Chondrocyte (in vitro differentiated cells): ENCODE data around the gene VEGFB. TPM values are rescaled to one million over a fixed set of nuclear protein-coding genes. Genes with fewer than 3 reads are reported as not detected.

Experiments
- DNase-seq: peaks from one replicate; pipeline ENCODE4 v3.0.0; 2021; ENCODE audit warnings: mixed read lengths, low spot score
- H3K27ac Mint-ChIP-seq: one replicate; pipeline ENCODE4 v1.8.0; 2021; ENCODE audit warnings: mild to moderate bottlenecking, moderate library complexity, mixed read lengths; ENCODE audit not compliant: unreplicated experiment
- H3K27me3 Mint-ChIP-seq: 2 replicates; pipeline ENCODE4 v1.8.0; 2021; ENCODE audit warnings: low read depth, mixed read lengths
- H3K36me3 Mint-ChIP-seq: 2 replicates; pipeline ENCODE4 v1.8.0; 2021; ENCODE audit warnings: low read depth, mixed read lengths
- H3K4me1 Mint-ChIP-seq: 2 replicates; pipeline ENCODE4 v1.8.0; 2021; ENCODE audit warnings: low read depth, mild to moderate bottlenecking, mixed read lengths
- H3K4me3 Mint-ChIP-seq: one replicate; pipeline ENCODE4 v1.8.0; 2021; ENCODE audit warnings: mild to moderate bottlenecking, moderate library complexity, mixed read lengths; ENCODE audit not compliant: unreplicated experiment
- H3K9me3 Mint-ChIP-seq: 2 replicates; pipeline ENCODE4 v1.8.0; 2021; ENCODE audit warnings: low read depth, mixed read lengths
- total RNA-seq: library from RNA; stranded (reverse); gene quantifications from 3 replicates; pipeline ENCODE4 v1.2.1, GENCODE V29; 2021
- TF ChIP-seq, protein P1 (sequence below): fragments of 200-600 bp; sonication (generic); IDR thresholded peaks from 2 replicates; pipeline ENCODE4 v1.5.0; 2021; ENCODE audit warnings: antibody characterized with exemption, mild to moderate bottlenecking, moderate library complexity

The VEGFB gene
- total RNA-seq, 1 donor from 2014 or later, result 165 TPM

DNA sequence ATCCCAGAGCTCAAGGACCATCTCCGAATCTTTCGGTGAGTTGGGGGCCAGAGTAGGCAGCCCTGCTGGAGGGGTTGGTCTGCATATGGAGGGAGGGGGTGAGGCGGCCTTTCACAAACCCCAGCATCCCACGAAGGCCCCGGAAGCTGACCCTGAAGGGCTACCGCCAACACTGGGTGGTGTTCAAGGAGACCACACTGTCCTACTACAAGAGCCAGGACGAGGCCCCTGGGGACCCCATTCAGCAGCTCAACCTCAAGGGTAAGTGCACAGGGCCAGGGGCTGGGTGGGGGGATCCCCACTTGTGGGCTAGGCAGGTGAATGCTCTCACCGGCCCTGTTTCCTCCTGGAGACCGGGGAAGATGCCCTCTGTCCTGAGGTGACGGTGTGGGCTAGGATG lies 14.6 kb upstream of the VEGFB start:
- H3K4me1 Mint-ChIP-seq, result peaks cover 7% of the 10 kb centered on the region
- no peak overlapping the region for H3K4me3 Mint-ChIP-seq
- DNase-seq, result no peak
- H3K36me3 Mint-ChIP-seq, result no peaks in the 10 kb centered on the region
- no peak overlapping the region for H3K27ac Mint-ChIP-seq
- no peaks in the 10 kb centered on the region for H3K27me3 Mint-ChIP-seq
- no peaks in the 10 kb centered on the region for H3K9me3 Mint-ChIP-seq
- TF ChIP-seq, protein P1, sequence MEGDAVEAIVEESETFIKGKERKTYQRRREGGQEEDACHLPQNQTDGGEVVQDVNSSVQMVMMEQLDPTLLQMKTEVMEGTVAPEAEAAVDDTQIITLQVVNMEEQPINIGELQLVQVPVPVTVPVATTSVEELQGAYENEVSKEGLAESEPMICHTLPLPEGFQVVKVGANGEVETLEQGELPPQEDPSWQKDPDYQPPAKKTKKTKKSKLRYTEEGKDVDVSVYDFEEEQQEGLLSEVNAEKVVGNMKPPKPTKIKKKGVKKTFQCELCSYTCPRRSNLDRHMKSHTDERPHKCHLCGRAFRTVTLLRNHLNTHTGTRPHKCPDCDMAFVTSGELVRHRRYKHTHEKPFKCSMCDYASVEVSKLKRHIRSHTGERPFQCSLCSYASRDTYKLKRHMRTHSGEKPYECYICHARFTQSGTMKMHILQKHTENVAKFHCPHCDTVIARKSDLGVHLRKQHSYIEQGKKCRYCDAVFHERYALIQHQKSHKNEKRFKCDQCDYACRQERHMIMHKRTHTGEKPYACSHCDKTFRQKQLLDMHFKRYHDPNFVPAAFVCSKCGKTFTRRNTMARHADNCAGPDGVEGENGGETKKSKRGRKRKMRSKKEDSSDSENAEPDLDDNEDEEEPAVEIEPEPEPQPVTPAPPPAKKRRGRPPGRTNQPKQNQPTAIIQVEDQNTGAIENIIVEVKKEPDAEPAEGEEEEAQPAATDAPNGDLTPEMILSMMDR, result no peak

DNA sequence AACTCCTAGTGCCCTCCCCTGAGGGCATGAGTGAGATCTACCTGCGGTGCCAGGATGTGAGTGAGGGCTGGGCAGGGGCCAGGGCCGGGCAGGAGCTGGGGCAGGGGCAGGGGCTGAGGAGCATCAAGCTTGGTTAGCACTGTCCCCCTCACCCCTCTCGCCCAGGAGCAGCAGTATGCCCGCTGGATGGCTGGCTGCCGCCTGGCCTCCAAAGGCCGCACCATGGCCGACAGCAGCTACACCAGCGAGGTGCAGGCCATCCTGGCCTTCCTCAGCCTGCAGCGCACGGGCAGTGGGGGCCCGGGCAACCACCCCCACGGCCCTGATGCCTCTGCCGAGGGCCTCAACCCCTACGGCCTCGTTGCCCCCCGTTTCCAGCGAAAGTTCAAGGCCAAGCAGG lies 14.1 kb upstream of the VEGFB start:
- Mint-ChIP-seq H3K36me3 (no peaks in the 10 kb centered on the region), H3K27me3 (no peaks in the 10 kb centered on the region), H3K27ac (no peak overlapping the region), H3K4me3 (no peak overlapping the region), H3K9me3 (no peaks in the 10 kb centered on the region), H3K4me1 (peaks cover 12% of the 10 kb centered on the region)
- DNase-seq, result peak; percentile 90
- TF ChIP-seq, protein P1, result no peak

DNA sequence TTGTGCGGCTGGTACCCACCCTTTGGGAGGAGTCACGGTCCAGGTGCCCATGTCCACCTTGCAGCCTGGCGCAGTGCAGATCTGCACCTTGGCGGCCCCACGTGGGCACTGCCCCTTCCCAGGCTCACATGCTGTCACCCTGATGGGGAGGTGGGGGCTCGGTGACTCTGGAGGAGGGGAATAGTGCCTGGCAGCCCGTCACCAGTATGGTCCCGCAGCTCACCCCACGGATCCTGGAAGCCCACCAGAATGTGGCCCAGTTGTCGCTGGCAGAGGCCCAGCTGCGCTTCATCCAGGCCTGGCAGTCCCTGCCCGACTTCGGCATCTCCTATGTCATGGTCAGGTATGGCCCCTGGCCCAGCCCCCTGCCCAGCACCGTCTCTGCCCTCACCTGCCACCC lies 13.6 kb upstream of the VEGFB start:
- DNase-seq, result no peak
- no peaks in the 10 kb centered on the region for H3K27me3 Mint-ChIP-seq
- H3K9me3 Mint-ChIP-seq, result no peaks in the 10 kb centered on the region
- TF ChIP-seq, protein P1, result no peak
- no peak overlapping the region for H3K27ac Mint-ChIP-seq
- peaks cover 15% of the 10 kb centered on the region for H3K4me1 Mint-ChIP-seq
- H3K36me3 Mint-ChIP-seq, result no peaks in the 10 kb centered on the region
- H3K4me3 Mint-ChIP-seq, result no peak overlapping the region

DNA sequence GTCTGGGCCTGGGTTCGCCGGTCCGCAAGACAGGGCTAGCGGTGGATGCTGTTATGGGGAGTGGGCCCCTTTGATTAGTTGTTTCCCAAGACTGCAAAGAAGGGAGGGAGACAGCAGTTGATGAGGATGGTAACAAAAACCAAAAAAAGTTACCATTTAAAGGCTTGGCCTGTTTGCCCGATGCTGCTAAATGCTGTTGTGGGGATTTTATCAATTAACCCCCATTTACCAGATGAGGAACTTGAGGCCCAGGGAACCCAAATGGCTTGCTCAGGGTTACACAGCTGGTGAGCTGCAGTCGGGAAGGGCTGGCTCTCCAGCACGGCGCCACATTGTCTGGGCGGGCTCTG lies 11.8 kb upstream of the VEGFB start:
- Mint-ChIP-seq H3K36me3 (no peaks in the 10 kb centered on the region), H3K27me3 (no peaks in the 10 kb centered on the region), H3K4me1 (peaks cover 27% of the 10 kb centered on the region), H3K4me3 (no peak overlapping the region), H3K27ac (no peak overlapping the region), H3K9me3 (no peaks in the 10 kb centered on the region)
- TF ChIP-seq, protein P1, result no peak
- no peak for DNase-seq

DNA sequence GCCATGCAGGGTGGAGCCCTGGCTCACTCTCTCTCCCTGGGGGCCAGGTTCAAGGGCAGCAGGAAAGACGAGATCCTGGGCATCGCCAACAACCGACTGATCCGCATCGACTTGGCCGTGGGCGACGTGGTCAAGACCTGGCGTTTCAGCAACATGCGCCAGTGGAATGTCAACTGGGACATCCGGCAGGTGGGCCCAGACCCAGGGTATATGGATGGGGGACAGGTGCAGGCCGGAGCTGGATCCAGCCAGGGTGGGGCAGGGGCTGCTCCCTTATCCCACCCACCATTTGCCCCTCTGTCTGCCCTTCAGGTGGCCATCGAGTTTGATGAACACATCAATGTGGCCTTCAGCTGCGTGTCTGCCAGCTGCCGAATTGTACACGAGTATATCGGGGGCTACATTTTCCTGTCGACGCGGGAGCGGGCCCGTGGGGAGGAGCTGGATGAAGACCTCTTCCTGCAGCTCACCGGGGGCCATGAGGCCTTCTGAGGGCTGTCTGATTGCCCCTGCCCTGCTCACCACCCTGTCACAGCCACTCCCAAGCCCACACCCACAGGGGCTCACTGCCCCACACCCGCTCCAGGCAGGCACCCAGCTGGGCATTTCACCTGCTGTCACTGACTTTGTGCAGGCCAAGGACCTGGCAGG lies 11.3 kb upstream of the VEGFB start:
- H3K4me1 Mint-ChIP-seq, result peaks cover 32% of the 10 kb centered on the region
- TF ChIP-seq, protein P1, result no peak
- DNase-seq, result peak; percentile 91
- H3K4me3 Mint-ChIP-seq, result no peak overlapping the region
- no peak overlapping the region for H3K27ac Mint-ChIP-seq
- H3K36me3 Mint-ChIP-seq, result no peaks in the 10 kb centered on the region
- H3K9me3 Mint-ChIP-seq, result no peaks in the 10 kb centered on the region
- no peaks in the 10 kb centered on the region for H3K27me3 Mint-ChIP-seq
